ENCODE data around the gene TTLL11.

The TTLL11 gene

GRCh38 chr9:122135529-122135859 lies 42.4 kb upstream of the TTLL11 start:
- Histone ChIP-seq H3K79me2 (no peaks in the 10 kb centered on the region), H2AFZ (no peak overlapping the region), H3K4me3 (ENCODE audit: low read depth, low read length) (no peak overlapping the region), H3K36me3 (ENCODE audit: control insufficient read depth, insufficient read depth, low read length) (no peaks in the 10 kb centered on the region), H3K9ac (no peak overlapping the region), H3K9me3 (ENCODE audit: control insufficient read depth, low read length) (no peaks in the 10 kb centered on the region), H3K4me2 (ENCODE audit: low read length) (no peak overlapping the region), H3K27me3 (ENCODE audit: control insufficient read depth, insufficient read depth, low read length) (no peaks in the 10 kb centered on the region), H3K4me1 (no peaks in the 10 kb centered on the region), H3K27ac (no peak overlapping the region)
- TF ChIP-seq, protein P1, sequence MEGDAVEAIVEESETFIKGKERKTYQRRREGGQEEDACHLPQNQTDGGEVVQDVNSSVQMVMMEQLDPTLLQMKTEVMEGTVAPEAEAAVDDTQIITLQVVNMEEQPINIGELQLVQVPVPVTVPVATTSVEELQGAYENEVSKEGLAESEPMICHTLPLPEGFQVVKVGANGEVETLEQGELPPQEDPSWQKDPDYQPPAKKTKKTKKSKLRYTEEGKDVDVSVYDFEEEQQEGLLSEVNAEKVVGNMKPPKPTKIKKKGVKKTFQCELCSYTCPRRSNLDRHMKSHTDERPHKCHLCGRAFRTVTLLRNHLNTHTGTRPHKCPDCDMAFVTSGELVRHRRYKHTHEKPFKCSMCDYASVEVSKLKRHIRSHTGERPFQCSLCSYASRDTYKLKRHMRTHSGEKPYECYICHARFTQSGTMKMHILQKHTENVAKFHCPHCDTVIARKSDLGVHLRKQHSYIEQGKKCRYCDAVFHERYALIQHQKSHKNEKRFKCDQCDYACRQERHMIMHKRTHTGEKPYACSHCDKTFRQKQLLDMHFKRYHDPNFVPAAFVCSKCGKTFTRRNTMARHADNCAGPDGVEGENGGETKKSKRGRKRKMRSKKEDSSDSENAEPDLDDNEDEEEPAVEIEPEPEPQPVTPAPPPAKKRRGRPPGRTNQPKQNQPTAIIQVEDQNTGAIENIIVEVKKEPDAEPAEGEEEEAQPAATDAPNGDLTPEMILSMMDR (IDR thresholded peaks at IDR 0.05): no peak

DNA sequence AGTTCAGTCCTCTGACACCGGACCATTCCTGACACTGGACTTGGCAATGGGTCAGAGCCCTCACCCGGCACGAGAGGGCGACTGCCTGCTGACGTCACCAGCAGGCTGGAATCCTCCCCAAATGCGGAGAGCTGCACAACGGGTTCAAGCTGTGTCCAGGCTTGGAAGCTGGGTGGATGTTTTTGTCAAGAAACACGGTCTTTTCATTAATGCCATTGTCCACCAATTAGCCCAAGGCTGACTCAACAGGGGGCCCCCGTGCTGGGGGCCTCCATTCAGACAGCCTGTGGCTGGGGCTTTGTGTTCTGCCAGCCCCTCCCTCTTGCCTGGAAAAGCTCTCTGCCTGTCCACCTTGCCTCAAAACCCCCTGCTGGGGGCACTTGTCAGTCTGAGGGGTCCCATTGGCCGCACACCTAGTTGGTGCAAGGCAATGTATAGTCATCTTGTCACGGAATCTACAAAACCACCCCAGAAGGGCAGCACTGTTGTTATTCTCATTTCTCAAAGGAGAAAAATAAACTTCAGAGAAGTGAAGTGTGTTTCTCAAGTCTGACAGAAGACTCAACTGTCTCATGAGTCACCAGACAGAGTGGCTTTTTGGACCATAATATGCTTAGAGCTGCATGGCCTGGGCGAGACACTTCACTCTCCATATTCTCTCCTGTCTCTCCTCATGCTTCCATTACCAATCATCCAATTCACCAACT lies 41.9 kb upstream of the TTLL11 start:
- TF ChIP-seq, protein P1 (IDR thresholded peaks at IDR 0.05): no peak

DNA sequence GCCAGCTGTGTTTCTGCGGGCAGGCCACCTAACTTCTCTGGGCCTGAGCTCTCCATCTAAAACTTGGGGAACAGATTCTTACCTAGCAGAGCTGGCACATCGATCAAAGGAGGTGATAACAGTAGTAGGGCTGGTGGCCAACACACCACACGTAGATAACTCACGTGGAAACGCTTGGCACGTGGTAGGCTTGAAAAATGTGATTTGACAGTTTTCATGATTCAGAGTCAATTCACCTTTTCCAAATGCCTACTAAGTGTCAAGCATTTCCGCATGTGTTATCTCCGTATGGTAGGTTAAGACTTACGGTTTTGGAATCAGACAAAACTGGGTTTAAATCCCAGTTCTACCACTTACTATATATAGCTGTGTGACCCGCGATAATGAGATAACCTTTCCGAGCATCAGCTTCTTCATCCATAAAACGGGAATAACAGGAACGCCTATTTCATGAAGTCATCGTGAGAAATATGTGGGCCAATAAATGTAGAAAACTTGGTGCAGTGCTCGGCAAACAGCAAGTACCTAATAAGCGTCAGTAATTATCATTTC lies 41.0 kb upstream of the TTLL11 start:
- H3K4me1 ChIP-seq: no peaks in the 10 kb centered on the region

More for the DNA sequence above, 41.9 kb upstream of the TTLL11 start:
- Histone ChIP-seq H3K36me3 (ENCODE audit: control insufficient read depth, insufficient read depth, low read length) (no peaks in the 10 kb centered on the region), H3K27me3 (ENCODE audit: control insufficient read depth, insufficient read depth, low read length) (no peaks in the 10 kb centered on the region), H3K4me1 (no peaks in the 10 kb centered on the region), H3K27ac (no peak overlapping the region), H3K4me3 (ENCODE audit: low read depth, low read length) (no peak overlapping the region), H3K4me2 (ENCODE audit: low read length) (no peak overlapping the region), H3K79me2 (no peaks in the 10 kb centered on the region), H2AFZ (no peak overlapping the region), H3K9ac (no peak overlapping the region), H3K9me3 (ENCODE audit: control insufficient read depth, low read length) (no peaks in the 10 kb centered on the region)

GRCh38 chr9:122133263-122133983 lies 40.3 kb upstream of the TTLL11 start:
- Histone ChIP-seq H3K9me3 (ENCODE audit: control insufficient read depth, low read length) (no peaks in the 10 kb centered on the region), H3K4me3 (ENCODE audit: low read depth, low read length) (no peak overlapping the region), H3K4me1 (no peaks in the 10 kb centered on the region), H3K9ac (no peak overlapping the region), H3K27me3 (ENCODE audit: control insufficient read depth, insufficient read depth, low read length) (no peaks in the 10 kb centered on the region), H3K36me3 (ENCODE audit: control insufficient read depth, insufficient read depth, low read length) (no peaks in the 10 kb centered on the region), H3K4me2 (ENCODE audit: low read length) (no peak overlapping the region), H2AFZ (no peak overlapping the region), H3K79me2 (no peaks in the 10 kb centered on the region), H3K27ac (peak overlapping the region; percentile 29)
- TF ChIP-seq, protein P1 (IDR thresholded peaks at IDR 0.05): no peak

More for the DNA sequence above, 41.0 kb upstream of the TTLL11 start:
- Histone ChIP-seq H3K9me3 (ENCODE audit: control insufficient read depth, low read length) (no peaks in the 10 kb centered on the region), H3K9ac (no peak overlapping the region), H3K4me3 (ENCODE audit: low read depth, low read length) (no peak overlapping the region), H3K79me2 (no peaks in the 10 kb centered on the region), H3K36me3 (ENCODE audit: control insufficient read depth, insufficient read depth, low read length) (no peaks in the 10 kb centered on the region), H2AFZ (no peak overlapping the region), H3K4me2 (ENCODE audit: low read length) (no peak overlapping the region), H3K27me3 (ENCODE audit: control insufficient read depth, insufficient read depth, low read length) (no peaks in the 10 kb centered on the region), H3K27ac (peak overlapping the region; percentile 29)
- TF ChIP-seq, protein P1 (IDR thresholded peaks at IDR 0.05): no peak
